DND-41 (cell line): Measurements from ENCODE around the gene RFX5.
"Not testable (repeated sequence)": the region's sequence is repeated elsewhere in the genome, so short reads cannot be mapped to it uniquely, and the experiment has no call there.

ENCODE experiments used
- ATAC-seq: fragments of 200-7000 bp; cut with Tn5 transposase; 3 replicates; pipeline ENCODE4 v1.9.1; 2021; ENCODE audit warnings: low read depth; ENCODE audit not compliant: insufficient read depth
- DNase-seq: peaks from one replicate; pipeline ENCODE4 v3.0.0-alpha.2; 2020
- H2AFZ ChIP-seq: 2 replicates; pipeline ENCODE4 v1.6.0; 2012; ENCODE audit warnings: low read depth, low read length
- H3K27ac ChIP-seq: 2 replicates; pipeline ENCODE4 v1.5.1; 2012; ENCODE audit warnings: low read length, inconsistent platforms
- H3K27me3 ChIP-seq: fragments of 200-600 bp; sonication (generic); 2 replicates; pipeline ENCODE4 v1.6.0; 2012; ENCODE audit warnings: low read length, mild to moderate bottlenecking, inconsistent platforms; ENCODE audit not compliant: insufficient read depth, poor library complexity
- H3K36me3 ChIP-seq: 2 replicates; pipeline ENCODE4 v1.5.1; 2012; ENCODE audit warnings: low read length, inconsistent platforms; ENCODE audit not compliant: insufficient read depth
- H3K4me1 ChIP-seq: 2 replicates; pipeline ENCODE4 v1.5.1; 2012; ENCODE audit warnings: mild to moderate bottlenecking, low read length; ENCODE audit not compliant: insufficient read depth
- H3K4me2 ChIP-seq: 2 replicates; pipeline ENCODE4 v1.6.0; 2012; ENCODE audit warnings: mild to moderate bottlenecking, moderate library complexity, low read length, inconsistent platforms; ENCODE audit not compliant: insufficient read depth
- H3K4me3 ChIP-seq, 2 experiments: fragments of 200-600 bp in 1 of 2; shearing (Covaris generic) in 1 of 2; 2 replicates each; pipeline ENCODE4 v1.5.1; 2012 to 2016; ENCODE audit warnings: inconsistent platforms in 2 of 2, low read length in 2 of 2, mild to moderate bottlenecking in 2 of 2, low read depth in 1 of 2, moderate library complexity in 1 of 2
- H3K79me2 ChIP-seq: 2 replicates; pipeline ENCODE4 v1.6.0; 2012; ENCODE audit warnings: low read length, inconsistent platforms; ENCODE audit not compliant: insufficient read depth
- H3K9ac ChIP-seq: 2 replicates; pipeline ENCODE4 v1.6.0; 2012; ENCODE audit warnings: low read depth, mild to moderate bottlenecking, inconsistent platforms, low read length, moderate library complexity
- H3K9me3 ChIP-seq: 2 replicates; pipeline ENCODE4 v1.5.1; 2012; ENCODE audit warnings: low read length, moderate library complexity, mild to moderate bottlenecking, inconsistent platforms; ENCODE audit not compliant: insufficient read depth, severe bottlenecking
- H4K20me1 ChIP-seq: 2 replicates; pipeline ENCODE4 v1.6.0; 2012; ENCODE audit warnings: low read length; ENCODE audit not compliant: insufficient read depth
- EZH2 ChIP-seq: IDR thresholded peaks from 3 replicates; pipeline ENCODE4 v1.6.1; 2012; ENCODE audit warnings: borderline replicate concordance, low read depth, mild to moderate bottlenecking, moderate library complexity, low read length, inconsistent platforms; ENCODE audit not compliant: severe bottlenecking
- TF ChIP-seq, protein P1 (sequence below): IDR thresholded peaks from 2 replicates; pipeline ENCODE4 v1.5.1; 2012; ENCODE audit warnings: borderline replicate concordance, low read length, moderate library complexity, mild to moderate bottlenecking; ENCODE audit not compliant: poor library complexity, severe bottlenecking; ENCODE audit errors: extremely low read depth

The RFX5 gene

DNA sequence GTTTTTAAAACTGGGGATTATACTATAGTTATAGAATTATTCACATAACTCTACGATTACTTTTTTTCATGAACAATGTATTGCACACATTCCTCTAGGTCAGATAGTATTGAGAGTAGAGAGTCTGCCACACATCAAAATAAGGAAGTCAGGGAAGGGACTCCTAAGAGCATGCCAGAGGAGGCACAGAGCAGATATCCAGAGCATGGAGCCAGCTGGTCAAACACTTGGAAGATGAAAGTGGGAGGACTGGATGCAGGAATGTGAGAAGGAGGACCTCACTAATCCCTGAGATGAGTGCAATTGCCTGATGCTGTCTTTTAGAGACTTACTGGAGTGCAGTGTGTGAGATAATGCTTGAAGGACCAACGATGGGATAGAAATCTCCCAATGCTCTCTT, 9.6 kb upstream of the RFX5 start:
- Histone ChIP-seq H3K79me2 (no peaks in the 10 kb centered on the region), H3K4me1 (no peaks in the 10 kb centered on the region), H3K9me3 (peaks cover 8% of the 10 kb centered on the region), H3K9ac (no peak overlapping the region), H3K27ac (no peak overlapping the region), H4K20me1 (no peaks in the 10 kb centered on the region), H3K4me2 (no peak overlapping the region), H3K27me3 (no peaks in the 10 kb centered on the region), H3K4me3 (no peak overlapping the region), H2AFZ (0 out of 2 replicates have a peak overlapping the region, but pooled peaks have one; percentile 33), H3K36me3 (no peaks in the 10 kb centered on the region)
- TF ChIP-seq EZH2: no peak
- TF ChIP-seq, protein P1, sequence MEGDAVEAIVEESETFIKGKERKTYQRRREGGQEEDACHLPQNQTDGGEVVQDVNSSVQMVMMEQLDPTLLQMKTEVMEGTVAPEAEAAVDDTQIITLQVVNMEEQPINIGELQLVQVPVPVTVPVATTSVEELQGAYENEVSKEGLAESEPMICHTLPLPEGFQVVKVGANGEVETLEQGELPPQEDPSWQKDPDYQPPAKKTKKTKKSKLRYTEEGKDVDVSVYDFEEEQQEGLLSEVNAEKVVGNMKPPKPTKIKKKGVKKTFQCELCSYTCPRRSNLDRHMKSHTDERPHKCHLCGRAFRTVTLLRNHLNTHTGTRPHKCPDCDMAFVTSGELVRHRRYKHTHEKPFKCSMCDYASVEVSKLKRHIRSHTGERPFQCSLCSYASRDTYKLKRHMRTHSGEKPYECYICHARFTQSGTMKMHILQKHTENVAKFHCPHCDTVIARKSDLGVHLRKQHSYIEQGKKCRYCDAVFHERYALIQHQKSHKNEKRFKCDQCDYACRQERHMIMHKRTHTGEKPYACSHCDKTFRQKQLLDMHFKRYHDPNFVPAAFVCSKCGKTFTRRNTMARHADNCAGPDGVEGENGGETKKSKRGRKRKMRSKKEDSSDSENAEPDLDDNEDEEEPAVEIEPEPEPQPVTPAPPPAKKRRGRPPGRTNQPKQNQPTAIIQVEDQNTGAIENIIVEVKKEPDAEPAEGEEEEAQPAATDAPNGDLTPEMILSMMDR: no peak
- DNase-seq (no peak), ATAC-seq (no peak)

DNA sequence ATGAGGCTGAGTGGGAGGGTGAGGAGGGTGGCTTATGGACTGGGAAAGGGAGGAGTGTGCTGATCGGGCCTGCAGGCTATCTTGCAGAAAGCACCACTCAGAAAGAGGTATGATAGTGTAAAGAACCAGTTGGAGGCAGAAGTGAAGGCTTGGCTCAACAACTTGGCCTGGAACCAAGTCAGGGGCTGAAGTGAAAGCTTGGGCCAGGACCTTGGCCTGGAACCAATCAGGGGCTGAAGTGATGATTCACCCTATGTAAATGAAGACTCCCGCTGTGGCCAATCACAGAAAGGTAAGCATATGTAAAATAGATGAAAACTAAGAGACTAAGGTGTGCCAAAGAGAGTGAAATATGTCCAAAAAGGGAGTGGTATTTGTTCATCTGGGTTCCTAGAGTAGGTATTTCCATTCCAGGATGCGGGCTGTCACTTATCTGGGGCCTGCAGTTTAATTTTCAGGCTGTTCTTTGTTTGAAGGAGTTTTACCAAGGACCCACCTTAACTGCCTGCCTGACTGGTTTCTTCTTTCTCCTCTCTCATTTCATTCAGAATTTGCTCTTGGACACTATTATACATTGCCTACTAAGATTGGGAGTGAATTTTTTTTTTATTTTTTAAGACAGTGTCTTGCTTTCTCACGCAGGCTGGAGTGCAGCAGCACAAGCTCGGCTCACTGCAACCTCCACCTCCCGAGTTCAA, 5.1 kb upstream of the RFX5 start:
- Histone ChIP-seq H3K4me2 (no peak overlapping the region), H3K27me3 (no peaks in the 10 kb centered on the region), H3K4me3 (no peak overlapping the region), H3K36me3 (no peaks in the 10 kb centered on the region), H4K20me1 (no peaks in the 10 kb centered on the region), H2AFZ (no peak overlapping the region), H3K79me2 (no peaks in the 10 kb centered on the region), H3K4me1 (peaks cover 10% of the 10 kb centered on the region), H3K27ac (no peak overlapping the region), H3K9me3 (peaks cover 10% of the 10 kb centered on the region), H3K9ac (no peak overlapping the region)
- TF ChIP-seq EZH2: no peak
- TF ChIP-seq, protein P1: no peak
- DNase-seq (no peak), ATAC-seq (no peak)

DNA sequence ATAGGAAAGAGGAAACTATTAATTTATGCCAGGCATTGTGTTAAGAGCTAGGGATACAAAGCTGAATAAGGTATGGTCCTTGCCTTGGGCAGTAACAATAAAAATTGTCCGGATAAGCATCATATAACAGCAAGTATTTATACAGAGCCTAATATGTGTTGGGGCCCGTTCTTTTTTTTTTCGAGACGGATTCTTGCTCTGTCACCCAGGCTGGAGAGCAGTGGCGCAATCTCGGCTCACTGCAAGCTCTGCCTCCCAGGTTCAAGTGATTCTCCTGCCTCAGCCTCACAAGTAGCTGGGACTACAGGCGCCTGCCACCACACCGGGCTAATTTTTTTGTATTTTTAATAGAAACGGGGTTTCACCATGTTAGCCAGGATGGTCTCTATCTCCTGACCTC, 3.3 kb upstream of the RFX5 start:
- H3K4me1 ChIP-seq: peaks cover 20% of the 10 kb centered on the region
- H4K20me1 ChIP-seq, H3K4me2 ChIP-seq, H3K4me3 ChIP-seq, H2AFZ ChIP-seq, H3K27ac ChIP-seq, H3K27me3 ChIP-seq, H3K36me3 ChIP-seq, ATAC-seq, DNase-seq, H3K9ac ChIP-seq: not testable (repeated sequence)
- H3K79me2 ChIP-seq: peaks cover 12% of the 10 kb centered on the region
- H3K9me3 ChIP-seq: peaks cover 10% of the 10 kb centered on the region

DNA sequence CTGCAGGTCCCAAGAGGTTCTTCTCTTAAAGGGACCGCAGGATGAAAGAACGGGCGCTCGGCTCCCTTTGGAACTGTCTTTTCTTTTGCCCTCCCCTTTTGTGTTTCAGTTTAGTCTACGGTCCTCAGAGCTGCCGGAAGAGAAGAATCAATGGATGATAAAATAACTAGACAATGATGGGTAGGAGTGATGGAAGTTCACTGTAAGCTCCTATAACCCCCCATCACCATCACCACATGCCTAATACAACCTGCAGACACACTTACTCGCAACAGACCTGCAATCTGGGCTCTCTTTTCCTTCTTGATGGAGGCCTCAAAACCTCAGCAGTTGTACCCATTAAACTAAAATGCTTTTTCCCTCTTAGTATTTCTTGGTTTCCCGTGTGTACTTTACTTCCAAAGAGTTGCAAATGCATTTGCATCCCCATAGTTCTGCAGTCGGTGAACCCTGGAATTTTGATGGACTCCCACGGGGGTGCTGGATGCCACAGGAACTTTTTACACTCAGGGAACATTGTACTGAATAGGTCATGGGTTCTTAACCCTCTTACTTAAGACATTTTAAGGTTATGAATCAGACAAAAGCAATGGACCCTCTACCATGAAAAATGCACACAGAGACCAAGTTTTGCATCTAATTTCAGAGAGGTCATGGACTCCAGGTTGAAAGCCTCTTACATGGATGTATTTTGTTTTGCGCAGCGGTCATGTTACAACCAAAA, 633 bp upstream of the RFX5 start:
- peak overlapping the region; percentile 28 to 61; a peak in 3 of 4 replicates for H3K4me3 ChIP-seq
- H3K4me2 ChIP-seq: peak overlapping the region; percentile 69
- peaks cover 16% of the 10 kb centered on the region for H3K79me2 ChIP-seq
- ATAC-seq (no peak), DNase-seq (no peak)
- H2AFZ ChIP-seq: peak overlapping the region; percentile 76
- peaks cover 34% of the 10 kb centered on the region for H3K4me1 ChIP-seq
- peaks cover 10% of the 10 kb centered on the region for H3K9me3 ChIP-seq
- H4K20me1 ChIP-seq: 0 out of 2 replicates have a peak, but pooled peaks cover 3% of the 10 kb centered on the region
- H3K36me3 ChIP-seq: peaks cover 33% of the 10 kb centered on the region
- no peaks in the 10 kb centered on the region for H3K27me3 ChIP-seq
- TF ChIP-seq EZH2: no peak
- TF ChIP-seq, protein P1: no peak
- peak overlapping the region; percentile 81 for H3K9ac ChIP-seq
- peak overlapping the region; percentile 98 for H3K27ac ChIP-seq
